ENCODE measurements around the gene PTPRB.

PTPRB gene

GRCh38 chr12:70626180-70626579 is 11.0 kb downstream of the PTPRB start:
- Histone ChIP-seq H2AFZ (ENCODE audit: low read depth, low read length) (no peak overlapping the region), H3K79me2 (ENCODE audit: insufficient read depth, low read length) (no peaks in the 10 kb centered on the region), H3K9me3 (ENCODE audit: insufficient read depth, low read length, severe bottlenecking) (no peaks in the 10 kb centered on the region), H3K27me3 (ENCODE audit: insufficient read depth, low read length, poor library complexity) (no peaks in the 10 kb centered on the region), H3K27ac (ENCODE audit: low read length) (no peak overlapping the region), H3K36me3 (ENCODE audit: insufficient read depth, low read length) (no peaks in the 10 kb centered on the region), H4K20me1 (ENCODE audit: insufficient read depth, low read length) (no peaks in the 10 kb centered on the region), H3K9ac (ENCODE audit: low read depth, low read length) (no peak overlapping the region), H3K4me1 (ENCODE audit: insufficient read depth, low read length) (no peaks in the 10 kb centered on the region), H3K4me2 (ENCODE audit: insufficient read depth, low read length) (no peak overlapping the region), H3K4me3 (ENCODE audit: low read depth in 1 of 2, low read length in 2 of 2) (no peak overlapping the region)
- no peak for TF ChIP-seq EZH2 (IDR thresholded peaks at IDR 0.05; ENCODE audit: borderline replicate concordance, low read depth, low read length, severe bottlenecking)
- no peak for TF ChIP-seq CTCF (IDR thresholded peaks at IDR 0.05; ENCODE audit: borderline replicate concordance, extremely low read depth, low read length, poor library complexity, severe bottlenecking)
- DNase-seq (no peak), ATAC-seq (ENCODE audit: insufficient read depth, low read depth) (no peak)

- Histone ChIP-seq H3K27ac (ENCODE audit: low read length) (no peak overlapping the region), H3K4me1 (ENCODE audit: insufficient read depth, low read length) (no peaks in the 10 kb centered on the region), H3K9me3 (ENCODE audit: insufficient read depth, low read length, severe bottlenecking) (no peaks in the 10 kb centered on the region), H3K4me2 (ENCODE audit: insufficient read depth, low read length) (no peak overlapping the region), H2AFZ (ENCODE audit: low read depth, low read length) (no peak overlapping the region), H3K79me2 (ENCODE audit: insufficient read depth, low read length) (no peaks in the 10 kb centered on the region), H3K36me3 (ENCODE audit: insufficient read depth, low read length) (no peaks in the 10 kb centered on the region), H3K27me3 (ENCODE audit: insufficient read depth, low read length, poor library complexity) (no peaks in the 10 kb centered on the region), H3K4me3 (ENCODE audit: low read depth in 1 of 2, low read length in 2 of 2) (no peak overlapping the region), H3K9ac (ENCODE audit: low read depth, low read length) (no peak overlapping the region), H4K20me1 (ENCODE audit: insufficient read depth, low read length) (no peaks in the 10 kb centered on the region)
- ATAC-seq (ENCODE audit: insufficient read depth, low read depth) (no peak), DNase-seq (no peak)
- TF ChIP-seq CTCF (IDR thresholded peaks at IDR 0.05; ENCODE audit: borderline replicate concordance, extremely low read depth, low read length, poor library complexity, severe bottlenecking) (no peak), EZH2 (IDR thresholded peaks at IDR 0.05; ENCODE audit: borderline replicate concordance, low read depth, low read length, severe bottlenecking) (no peak)
Measured at GRCh38 chr12:70619471-70620152, 17.6 kb downstream of the PTPRB start.

GRCh38 chr12:70618371-70618770 is 18.9 kb downstream of the PTPRB start:
- Histone ChIP-seq H3K4me2 (ENCODE audit: insufficient read depth, low read length) (no peak overlapping the region), H4K20me1 (ENCODE audit: insufficient read depth, low read length) (no peaks in the 10 kb centered on the region), H3K27ac (ENCODE audit: low read length) (no peak overlapping the region), H3K79me2 (ENCODE audit: insufficient read depth, low read length) (no peaks in the 10 kb centered on the region), H3K4me3 (ENCODE audit: low read depth in 1 of 2, low read length in 2 of 2) (no peak overlapping the region), H3K9ac (ENCODE audit: low read depth, low read length) (no peak overlapping the region), H3K27me3 (ENCODE audit: insufficient read depth, low read length, poor library complexity) (no peaks in the 10 kb centered on the region), H2AFZ (ENCODE audit: low read depth, low read length) (no peak overlapping the region), H3K36me3 (ENCODE audit: insufficient read depth, low read length) (no peaks in the 10 kb centered on the region), H3K4me1 (ENCODE audit: insufficient read depth, low read length) (no peaks in the 10 kb centered on the region), H3K9me3 (ENCODE audit: insufficient read depth, low read length, severe bottlenecking) (no peaks in the 10 kb centered on the region)
- DNase-seq (no peak), ATAC-seq (ENCODE audit: insufficient read depth, low read depth) (no peak)
- TF ChIP-seq CTCF (IDR thresholded peaks at IDR 0.05; ENCODE audit: borderline replicate concordance, extremely low read depth, low read length, poor library complexity, severe bottlenecking) (no peak), EZH2 (IDR thresholded peaks at IDR 0.05; ENCODE audit: borderline replicate concordance, low read depth, low read length, severe bottlenecking) (no peak)

Measured in DND-41 (cell line).